Mononuclear cell (primary cell): ENCODE data around the gene CHRNG. TPM values are rescaled to one million over a fixed set of nuclear protein-coding genes. Genes with fewer than 3 reads are reported as not detected.

Experiments
- H3K27me3 ChIP-seq: 2 replicates; pipeline ENCODE4 v1.6.0; 2011; ENCODE audit warnings: low read length, control low read depth; ENCODE audit not compliant: insufficient read depth
- H3K4me1 ChIP-seq: 2 replicates; pipeline ENCODE4 v1.5.1; 2011; ENCODE audit warnings: mild to moderate bottlenecking, low read length, control low read depth; ENCODE audit not compliant: insufficient read depth
- H3K4me3 ChIP-seq: 2 replicates; pipeline ENCODE4 v1.5.1; 2011; ENCODE audit warnings: mild to moderate bottlenecking, low read length, moderate library complexity
- H3K9me3 ChIP-seq: 2 replicates; pipeline ENCODE4 v1.5.1; 2011; ENCODE audit warnings: low read depth, mild to moderate bottlenecking, control low read depth, low read length
- total RNA-seq: library from RNA; depleted of rRNA; stranded (reverse); fragments of >200 nt; gene quantifications from one replicate; pipeline ENCODE4 v1.2.3, GENCODE V29; 2012

Gene CHRNG
- total RNA-seq, 1 donor, result not detected

DNA sequence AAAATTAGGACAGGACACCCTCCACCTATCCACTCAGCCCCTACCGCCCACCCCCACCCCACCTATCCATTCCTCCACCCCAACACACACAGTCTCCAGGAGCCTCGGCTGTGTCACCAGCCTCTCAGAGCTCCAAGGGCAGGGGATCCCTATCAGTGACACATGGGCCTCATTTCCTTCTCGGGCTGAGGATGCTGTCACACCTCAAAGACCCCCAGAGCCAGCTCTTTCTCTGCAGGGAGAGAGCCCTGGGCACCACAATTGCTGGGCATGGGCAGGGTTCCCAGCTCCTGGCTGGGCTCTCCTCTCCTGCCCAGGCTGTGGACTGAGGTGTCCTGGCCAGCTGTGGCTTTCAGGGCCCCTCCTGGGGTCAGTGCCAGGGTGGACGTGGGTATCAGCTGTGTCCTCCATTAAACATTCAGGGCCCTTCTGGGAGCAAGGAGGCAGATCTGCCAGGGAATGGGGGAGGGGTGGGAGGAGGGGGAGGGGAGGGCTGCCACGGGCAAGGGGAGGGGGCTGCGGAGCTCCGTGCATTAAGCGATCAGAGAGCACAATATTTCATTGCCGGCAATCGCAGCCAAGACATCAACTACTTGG lies 37.6 kb upstream of the CHRNG start:
- Histone ChIP-seq H3K27me3 (peaks cover 28% of the 10 kb centered on the region), H3K4me1 (peaks cover 6% of the 10 kb centered on the region), H3K9me3 (no peaks in the 10 kb centered on the region), H3K4me3 (no peak overlapping the region)

DNA sequence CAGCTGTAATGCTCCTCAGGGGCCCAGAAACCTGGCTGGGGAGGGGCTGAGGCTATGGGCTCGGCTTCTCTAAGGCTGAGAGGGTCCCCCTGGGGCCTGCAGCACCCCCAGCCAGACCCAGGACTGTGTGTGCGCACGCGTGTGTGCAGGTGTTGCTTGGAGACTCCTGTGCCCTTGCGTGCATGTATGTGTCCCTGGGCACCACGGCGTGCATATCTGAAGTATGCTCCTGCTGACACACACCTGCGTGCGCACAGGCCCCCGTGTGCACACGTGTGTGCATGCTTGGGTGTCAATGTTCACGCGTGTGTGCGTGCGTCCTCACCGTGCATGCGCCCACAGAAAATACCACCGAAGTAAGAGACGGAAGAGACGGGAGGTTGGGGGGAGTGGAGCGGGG lies 37.0 kb upstream of the CHRNG start:
- no peaks in the 10 kb centered on the region for H3K9me3 ChIP-seq
- H3K4me1 ChIP-seq, result peaks cover 6% of the 10 kb centered on the region
- H3K4me3 ChIP-seq, result no peak overlapping the region
- H3K27me3 ChIP-seq, result peaks cover 28% of the 10 kb centered on the region

DNA sequence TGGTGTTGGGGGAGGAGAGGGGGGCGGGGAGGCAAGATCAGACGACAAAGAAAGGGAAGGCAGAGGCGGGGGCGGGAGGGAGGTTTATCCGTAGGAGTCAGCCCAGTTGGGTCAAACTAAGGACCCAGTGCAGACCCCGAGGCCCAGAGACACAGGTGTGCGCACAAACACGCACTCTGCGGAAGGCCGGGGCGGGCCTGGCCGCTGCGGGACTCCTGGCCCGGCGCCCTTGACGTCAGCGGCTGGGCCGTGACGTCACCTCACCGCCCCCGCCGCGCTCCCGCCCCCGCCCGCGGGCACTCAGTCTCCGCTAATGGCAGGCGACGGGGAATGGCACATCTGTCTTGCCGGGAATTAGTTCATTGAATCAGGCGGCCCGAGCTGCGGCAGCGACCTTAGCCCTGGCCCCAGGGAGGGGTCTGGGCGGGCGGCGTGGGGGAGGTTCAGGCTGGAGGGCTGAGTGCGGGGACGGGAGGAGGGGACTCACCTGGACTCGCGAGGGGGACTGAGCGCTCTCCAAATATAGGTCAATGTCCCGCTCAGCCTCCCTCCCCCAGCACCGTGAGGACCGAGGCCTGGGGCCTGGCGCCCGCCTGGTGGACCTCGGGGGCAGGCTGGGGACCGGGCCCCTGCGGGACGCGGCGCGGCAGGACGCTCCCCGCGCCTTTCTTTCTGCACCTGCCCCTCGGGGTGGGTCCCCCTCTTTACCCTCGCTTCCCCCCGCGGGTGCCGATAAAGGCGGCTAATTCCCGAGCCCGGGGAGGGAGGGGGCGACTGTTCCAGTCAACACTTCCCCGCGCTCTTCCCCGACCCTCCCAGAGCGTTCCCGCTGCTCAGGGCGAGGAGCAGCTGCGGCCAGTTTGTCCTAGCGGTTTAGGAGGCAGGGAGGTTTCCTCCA lies 36.3 kb upstream of the CHRNG start:
- peaks cover 6% of the 10 kb centered on the region for H3K4me1 ChIP-seq
- peaks cover 28% of the 10 kb centered on the region for H3K27me3 ChIP-seq
- no peaks in the 10 kb centered on the region for H3K9me3 ChIP-seq
- no peak overlapping the region for H3K4me3 ChIP-seq

DNA sequence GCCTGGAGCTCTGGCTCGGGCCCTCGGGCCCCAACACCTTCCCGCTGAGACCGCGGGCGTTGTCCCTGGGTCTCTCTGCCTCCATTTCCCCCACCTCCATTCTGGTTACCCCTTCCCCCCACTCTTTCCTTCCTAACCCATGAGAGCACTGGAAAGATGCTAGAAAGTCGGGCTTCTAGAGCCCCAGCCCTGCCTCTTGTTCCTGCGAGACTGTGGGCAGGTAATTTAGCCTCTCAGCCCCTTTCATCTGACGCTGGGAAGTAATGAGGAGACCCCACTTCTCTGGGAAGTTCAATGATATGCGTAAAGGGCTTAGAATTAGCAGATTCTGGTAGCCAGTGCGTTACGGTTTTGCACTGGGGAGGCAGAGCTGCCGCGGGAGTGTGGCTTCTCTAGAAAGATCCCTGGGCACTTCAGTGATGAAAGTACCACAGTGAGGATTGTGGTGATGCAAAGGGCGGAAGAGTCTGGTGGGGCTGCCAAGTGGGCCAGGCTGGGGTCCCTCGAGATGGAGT lies 35.6 kb upstream of the CHRNG start:
- Histone ChIP-seq H3K9me3 (no peaks in the 10 kb centered on the region), H3K27me3 (peaks cover 28% of the 10 kb centered on the region), H3K4me1 (peaks cover 6% of the 10 kb centered on the region), H3K4me3 (no peak overlapping the region)

DNA sequence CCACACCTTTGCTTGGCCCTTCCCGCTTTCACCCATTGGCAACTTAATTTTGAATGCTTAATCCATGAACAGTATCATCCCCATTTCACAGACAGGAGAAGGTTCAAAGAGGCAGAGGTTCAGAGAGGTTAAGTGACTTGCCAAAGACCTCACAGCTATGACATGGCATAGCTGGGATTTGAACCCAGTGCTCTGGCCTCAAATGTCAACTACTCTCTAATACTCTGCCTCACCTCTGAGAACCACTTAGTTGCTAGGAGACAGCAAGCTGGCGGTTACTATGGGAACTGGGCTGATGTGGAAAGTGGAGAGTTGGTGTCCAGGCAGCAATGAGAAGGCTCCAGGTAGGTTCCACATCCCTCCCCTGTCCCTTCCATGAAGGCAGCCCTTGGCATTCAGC lies 35.1 kb upstream of the CHRNG start:
- Histone ChIP-seq H3K4me3 (no peak overlapping the region), H3K9me3 (no peaks in the 10 kb centered on the region), H3K27me3 (peaks cover 28% of the 10 kb centered on the region), H3K4me1 (peaks cover 6% of the 10 kb centered on the region)

DNA sequence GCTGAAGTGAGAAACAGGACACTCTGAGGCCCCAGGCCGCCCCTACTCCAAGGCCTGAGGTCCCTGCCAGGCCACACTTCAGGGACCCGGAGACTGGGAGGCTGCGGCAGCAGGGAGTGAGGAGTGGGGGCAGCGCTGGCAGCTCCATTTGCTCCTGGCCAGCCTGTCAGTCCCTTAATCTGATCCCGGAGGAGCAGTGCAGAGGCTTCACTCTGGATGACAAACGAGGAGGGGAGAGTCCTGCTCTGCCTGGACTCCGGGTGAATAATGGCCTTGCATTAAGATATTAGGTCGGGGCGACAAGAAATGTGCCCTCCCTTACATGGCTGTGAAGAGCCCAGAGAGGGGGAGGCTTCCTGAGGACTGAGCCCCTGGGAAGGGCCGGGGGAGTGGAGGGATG lies 33.6 kb upstream of the CHRNG start:
- Histone ChIP-seq H3K4me3 (no peak overlapping the region), H3K27me3 (peaks cover 28% of the 10 kb centered on the region), H3K4me1 (peaks cover 6% of the 10 kb centered on the region), H3K9me3 (no peaks in the 10 kb centered on the region)

DNA sequence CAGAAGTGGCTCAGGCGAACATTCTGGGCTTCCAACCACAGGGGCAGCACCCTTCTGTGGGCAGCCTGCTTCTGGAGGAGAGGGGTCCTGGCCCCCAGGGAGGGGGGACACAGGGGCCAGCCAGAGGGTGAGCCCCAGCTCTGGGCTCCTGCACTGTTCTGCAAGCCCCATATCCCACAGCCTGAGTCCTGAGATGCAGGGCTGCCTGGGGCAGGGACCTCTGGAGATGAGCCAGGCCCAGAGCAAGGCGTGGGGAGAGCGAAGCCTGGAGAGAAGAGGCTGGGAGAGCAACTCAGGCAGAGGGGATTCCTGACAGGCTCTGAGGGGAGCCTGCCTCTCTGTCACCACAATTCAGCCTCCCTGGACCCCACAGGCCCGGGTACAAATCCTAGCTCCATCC lies 32.8 kb upstream of the CHRNG start:
- Histone ChIP-seq H3K27me3 (peaks cover 27% of the 10 kb centered on the region), H3K4me3 (no peak overlapping the region), H3K9me3 (no peaks in the 10 kb centered on the region), H3K4me1 (peaks cover 6% of the 10 kb centered on the region)

DNA sequence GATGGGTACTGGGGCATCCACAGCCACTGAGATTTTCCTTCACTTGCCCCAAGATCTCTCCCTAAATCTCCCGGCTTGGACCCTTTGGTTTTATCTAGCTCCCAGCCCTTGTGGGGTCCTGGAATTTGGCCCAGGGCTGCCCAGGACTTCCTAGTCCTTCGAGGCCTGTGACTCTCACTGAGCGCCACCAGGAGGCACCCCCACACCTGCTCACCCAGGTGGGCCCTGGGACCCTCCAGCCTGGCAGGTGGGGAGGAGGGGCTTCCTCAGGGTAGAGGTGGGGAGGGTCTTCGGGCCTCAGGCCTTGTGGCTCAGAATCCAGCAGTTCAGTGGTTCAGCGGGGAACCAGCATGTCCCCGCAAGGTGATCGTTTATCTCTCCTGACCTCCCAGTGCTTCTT lies 31.2 kb upstream of the CHRNG start:
- H3K9me3 ChIP-seq, result no peaks in the 10 kb centered on the region
- peaks cover 4% of the 10 kb centered on the region for H3K4me1 ChIP-seq
- no peak overlapping the region for H3K4me3 ChIP-seq
- H3K27me3 ChIP-seq, result peaks cover 21% of the 10 kb centered on the region

DNA sequence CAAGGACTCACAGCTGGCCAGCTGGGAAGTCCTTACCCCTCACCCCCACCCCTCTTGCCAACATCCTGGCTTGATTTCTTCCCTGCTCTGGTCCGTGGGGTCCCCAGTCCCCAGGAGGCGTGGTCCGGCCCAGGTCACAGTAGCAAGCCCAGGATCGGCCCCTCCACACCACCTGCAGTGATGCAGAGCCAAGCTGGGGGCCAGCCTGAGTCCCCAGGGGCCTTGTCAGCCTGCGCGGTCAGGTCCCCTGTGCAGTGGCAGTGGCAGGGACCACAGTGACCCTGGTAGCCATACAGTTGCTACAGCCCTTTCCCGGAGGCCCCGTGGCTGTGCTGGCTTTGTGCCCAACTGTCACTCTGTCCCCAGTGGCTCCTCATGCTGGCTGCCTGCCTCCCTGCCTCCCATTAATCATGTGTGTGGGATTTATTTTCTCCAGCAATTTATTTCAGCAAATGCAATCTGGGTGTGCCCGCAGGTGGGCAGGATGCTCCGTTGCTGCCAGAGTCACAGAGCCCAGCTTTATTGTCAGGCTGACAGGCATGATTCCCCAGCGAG lies 28.1 kb upstream of the CHRNG start:
- H3K4me3 ChIP-seq, result no peak overlapping the region
- H3K9me3 ChIP-seq, result no peaks in the 10 kb centered on the region
- H3K27me3 ChIP-seq, result no peaks in the 10 kb centered on the region
- no peaks in the 10 kb centered on the region for H3K4me1 ChIP-seq

DNA sequence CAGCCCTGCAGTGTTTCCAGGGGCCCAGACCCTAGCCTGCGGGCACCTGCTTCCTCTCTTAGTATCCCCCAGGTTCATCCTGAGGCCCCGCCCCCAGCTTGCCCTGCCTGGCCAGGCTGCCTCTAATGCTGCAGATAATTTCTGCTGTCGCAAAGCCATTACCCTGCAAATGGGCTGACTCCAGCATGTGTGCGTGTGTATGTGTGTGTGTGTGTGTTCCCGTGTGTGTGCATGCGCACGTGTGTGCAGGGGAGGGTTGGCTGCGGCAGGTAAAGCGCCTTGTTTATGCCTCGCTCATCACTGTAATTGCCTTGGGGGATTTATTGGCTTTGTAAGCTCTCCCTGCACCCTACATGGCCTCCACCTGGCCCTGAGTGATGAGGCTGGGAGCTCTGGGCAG lies 26.9 kb upstream of the CHRNG start:
- Histone ChIP-seq H3K27me3 (no peaks in the 10 kb centered on the region), H3K4me3 (no peak overlapping the region), H3K9me3 (no peaks in the 10 kb centered on the region), H3K4me1 (no peaks in the 10 kb centered on the region)

DNA sequence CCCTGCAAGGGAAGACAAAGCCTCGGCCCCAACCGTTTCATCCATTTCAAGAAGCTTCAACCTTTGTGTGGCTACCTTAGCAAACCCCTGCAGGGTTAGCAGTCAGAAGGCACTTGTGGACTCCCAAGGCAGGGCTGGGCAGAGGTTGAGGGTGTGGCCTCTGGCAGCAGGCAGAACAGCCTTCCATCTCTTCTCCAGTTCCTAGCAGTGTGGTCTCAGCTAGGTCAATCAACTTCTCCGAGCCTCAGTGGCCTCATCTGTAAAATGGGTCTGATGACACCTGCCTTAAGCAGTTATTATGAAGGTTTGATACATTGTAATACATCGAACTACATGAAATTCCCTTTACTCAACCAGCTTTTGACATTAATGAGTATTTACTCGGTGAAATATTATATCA lies 26.1 kb upstream of the CHRNG start:
- no peaks in the 10 kb centered on the region for H3K27me3 ChIP-seq

DNA sequence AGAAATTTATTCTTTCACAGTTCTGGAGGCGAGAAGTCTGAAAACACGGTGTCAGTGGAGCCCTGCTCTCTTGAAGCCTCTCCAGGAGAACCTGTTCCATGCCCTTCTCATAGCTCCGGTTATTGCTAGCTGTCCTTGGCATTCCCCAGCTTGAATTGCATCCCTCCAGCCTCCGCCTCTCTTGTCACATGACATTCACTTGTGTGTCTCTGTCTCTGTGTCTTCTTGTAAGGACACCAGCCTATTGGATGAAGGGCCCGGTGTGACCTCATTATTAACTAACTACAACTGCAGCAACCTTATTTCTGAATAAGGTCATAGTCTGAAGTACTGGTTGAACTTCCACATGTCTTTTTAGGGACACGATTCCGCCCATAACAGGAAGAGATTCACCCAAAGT lies 23.9 kb upstream of the CHRNG start:
- no peaks in the 10 kb centered on the region for H3K9me3 ChIP-seq
- H3K27me3 ChIP-seq, result no peaks in the 10 kb centered on the region
- H3K4me3 ChIP-seq, result no peak overlapping the region
- no peaks in the 10 kb centered on the region for H3K4me1 ChIP-seq

More for the DNA sequence above, 26.1 kb upstream of the CHRNG start:
- Histone ChIP-seq H3K4me3 (no peak overlapping the region), H3K9me3 (no peaks in the 10 kb centered on the region), H3K4me1 (no peaks in the 10 kb centered on the region)

DNA sequence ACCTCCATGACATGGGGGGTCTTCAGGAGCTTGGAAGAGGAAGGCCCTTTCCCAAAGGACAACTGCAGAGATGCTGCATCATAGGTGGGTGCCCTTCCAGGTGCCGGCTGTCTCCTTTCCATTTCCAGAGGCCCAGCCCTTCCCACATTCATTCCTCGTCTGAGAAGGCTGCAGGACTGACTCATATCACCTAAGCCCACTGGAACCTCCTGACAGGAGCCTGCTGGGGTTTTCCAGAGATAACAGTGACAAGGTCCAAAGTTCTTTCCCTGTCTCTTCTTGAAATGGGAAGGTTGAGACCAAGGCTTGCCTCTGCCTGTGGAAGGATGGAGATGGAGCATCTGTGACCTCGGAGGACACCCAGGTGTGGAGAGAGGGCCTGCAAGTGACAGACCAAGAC lies 22.9 kb upstream of the CHRNG start:
- H3K9me3 ChIP-seq, result no peaks in the 10 kb centered on the region
- H3K27me3 ChIP-seq, result peaks cover 4% of the 10 kb centered on the region
- no peaks in the 10 kb centered on the region for H3K4me1 ChIP-seq
- no peak overlapping the region for H3K4me3 ChIP-seq

DNA sequence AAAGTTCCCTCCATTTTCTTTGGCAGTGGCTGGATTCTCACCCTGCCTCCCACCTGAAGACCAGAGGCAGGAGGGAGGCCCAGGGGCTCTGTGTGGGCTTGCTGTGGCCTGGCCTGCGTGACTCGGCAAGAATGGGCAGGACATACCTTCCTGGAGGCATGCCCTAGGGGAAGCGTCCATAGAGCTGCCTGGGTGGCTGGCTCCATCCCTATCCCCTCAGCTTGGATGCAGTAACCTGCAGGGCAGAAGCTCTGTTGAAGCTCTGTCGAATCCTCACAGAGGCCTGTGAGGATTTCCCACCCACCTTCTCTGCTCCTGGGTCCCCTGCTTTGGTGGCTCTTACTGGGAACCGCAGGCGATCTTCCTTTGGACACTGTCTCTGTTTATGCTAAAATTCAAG lies 20.6 kb upstream of the CHRNG start:
- Histone ChIP-seq H3K27me3 (peaks cover 19% of the 10 kb centered on the region), H3K9me3 (no peaks in the 10 kb centered on the region), H3K4me1 (peaks cover 19% of the 10 kb centered on the region), H3K4me3 (no peak overlapping the region)

DNA sequence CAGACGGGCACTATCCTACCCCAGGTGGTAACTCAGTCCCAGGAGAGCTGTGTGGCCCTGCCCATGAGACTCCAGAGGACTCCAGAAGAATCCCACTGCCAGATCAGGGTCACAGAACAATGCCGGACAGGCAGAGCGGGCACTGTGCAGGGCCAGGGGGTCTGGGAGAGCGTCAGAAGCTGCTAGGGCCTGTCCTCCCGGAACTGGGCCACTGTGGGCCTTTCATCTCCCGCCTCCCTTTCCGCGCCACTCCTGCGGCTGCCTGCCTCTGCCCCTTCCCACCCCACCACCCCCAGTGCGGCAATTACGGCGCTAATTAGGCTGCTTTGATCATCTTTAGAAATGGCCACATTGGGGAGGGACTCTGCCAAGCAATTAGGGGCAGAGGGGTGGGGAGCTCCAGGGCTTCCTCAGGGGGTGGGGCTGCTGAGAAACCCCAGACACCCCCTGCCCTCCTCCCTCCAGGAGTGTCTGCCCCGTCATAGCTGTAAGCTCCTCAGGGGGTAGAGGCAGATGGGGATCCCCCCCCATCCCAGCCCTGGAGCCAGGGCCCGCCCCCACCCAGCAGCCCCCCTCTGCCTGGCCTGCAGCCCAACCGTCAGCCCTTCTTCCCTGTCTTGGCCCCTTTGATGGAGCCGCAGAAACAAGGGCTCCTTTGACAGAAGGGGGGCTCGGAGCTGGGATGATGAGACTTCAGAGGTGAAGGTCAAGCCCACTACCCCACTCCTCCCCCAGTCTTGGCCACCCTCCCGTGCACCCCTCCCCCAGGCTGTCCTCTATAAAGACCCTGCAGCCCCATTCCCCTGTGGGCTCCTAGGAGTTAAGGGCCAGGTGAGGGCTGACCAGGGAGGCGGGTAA lies 19.7 kb upstream of the CHRNG start, which contains the start of gene PRSS56:
TSS of gene PRSS56 (plus strand) at position 808 of the 858 bp plus-strand sequence. CDS start 211 bp downstream, outside the sequence.
- H3K27me3 ChIP-seq, result peaks cover 26% of the 10 kb centered on the region
- H3K4me3 ChIP-seq, result no peak within 1 kb of the TSS

More for the DNA sequence above, 19.7 kb upstream of the CHRNG start, which contains the start of gene PRSS56:
- Histone ChIP-seq H3K9me3 (no peaks in the 10 kb centered on the region), H3K4me1 (peaks cover 24% of the 10 kb centered on the region)
